ENCODE data around the gene AP2A2. TPM values are rescaled to one million over a fixed set of nuclear protein-coding genes. Genes with fewer than 3 reads are reported as not detected.

AP2A2 gene
- total RNA-seq, 2 experiments from 2014 or later, result 24.9 to 43.0 TPM

GRCh38 chr11:1022411-1022810, 96.7 kb downstream of the AP2A2 start:
- Histone ChIP-seq H3K9me3 (ENCODE audit: low read length) (no peaks in the 10 kb centered on the region), H4K20me1 (ENCODE audit: insufficient read depth, low read length) (no peaks in the 10 kb centered on the region), H3K9me2 (ENCODE audit: insufficient read depth, low read length) (no peaks in the 10 kb centered on the region), H3K4me1 (ENCODE audit: insufficient read depth, low read length, poor library complexity, severe bottlenecking) (no peaks in the 10 kb centered on the region), H3K36me3 (ENCODE audit: insufficient read depth, low read length) (no peaks in the 10 kb centered on the region), H3K79me2 (ENCODE audit: insufficient read depth, low read depth, low read length) (no peaks in the 10 kb centered on the region), H3K4me3 (ENCODE audit: low read depth, low read length, poor library complexity, severe bottlenecking) (no peak overlapping the region), H3K27ac (ENCODE audit: low read depth, low read length, poor library complexity, severe bottlenecking) (no peak overlapping the region), H2AFZ (ENCODE audit: low read length) (no peak overlapping the region), H3K4me2 (ENCODE audit: low read length) (no peak overlapping the region)
- ChIA-PET POLR2A (no interaction called here), CTCF (ENCODE audit: unreplicated experiment) (no interaction called here)
- intact Hi-C loops (cut with micrococcal nuclease; ENCODE audit: unreplicated experiment), result no loop called here
- DNase-seq (ENCODE audit: low spot score), result no peak
- BruUV-seq (replicated peaks), result no TSS peak
- TF ChIP-seq CTCF (conservative IDR thresholded peaks at IDR 0.05; ENCODE audit: low read length), result no peak
- no peak for TF ChIP-seq EZH2phosphoT487 (IDR thresholded peaks at IDR 0.05; ENCODE audit: borderline replicate concordance, low read depth, low read length)

- H3K9me3 ChIP-seq (ENCODE audit: low read length), result no peaks in the 10 kb centered on the region
- no peaks in the 10 kb centered on the region for H3K9me2 ChIP-seq (ENCODE audit: insufficient read depth, low read length)
- H3K27ac ChIP-seq (ENCODE audit: low read depth, low read length, poor library complexity, severe bottlenecking), result no peak overlapping the region
- H3K4me2 ChIP-seq (ENCODE audit: low read length), result no peak overlapping the region
- DNase-seq (ENCODE audit: low spot score), result no peak
- H3K4me3 ChIP-seq (ENCODE audit: low read depth, low read length, poor library complexity, severe bottlenecking), result no peak overlapping the region
- H3K4me1 ChIP-seq (ENCODE audit: insufficient read depth, low read length, poor library complexity, severe bottlenecking), result no peaks in the 10 kb centered on the region
- no peaks in the 10 kb centered on the region for H3K79me2 ChIP-seq (ENCODE audit: insufficient read depth, low read depth, low read length)
- no TSS peak for BruUV-seq (replicated peaks)
- POLR2A ChIA-PET, result no interaction called here
- H3K36me3 ChIP-seq (ENCODE audit: insufficient read depth, low read length), result no peaks in the 10 kb centered on the region
- H2AFZ ChIP-seq (ENCODE audit: low read length), result no peak overlapping the region
- H4K20me1 ChIP-seq (ENCODE audit: insufficient read depth, low read length), result no peaks in the 10 kb centered on the region
- intact Hi-C loops (cut with micrococcal nuclease; ENCODE audit: unreplicated experiment), result no loop called here
- CTCF ChIA-PET (ENCODE audit: unreplicated experiment), result no interaction called here
- no peak for TF ChIP-seq CTCF (conservative IDR thresholded peaks at IDR 0.05; ENCODE audit: low read length)
These were observed 97.5 kb downstream of the AP2A2 start for GRCh38 chr11:1022908-1023810.

- no peaks in the 10 kb centered on the region for H3K79me2 ChIP-seq (ENCODE audit: insufficient read depth, low read depth, low read length)
- no peaks in the 10 kb centered on the region for H3K9me2 ChIP-seq (ENCODE audit: insufficient read depth, low read length)
These were observed 98.3 kb downstream of the AP2A2 start for GRCh38 chr11:1023811-1024596.

More at GRCh38 chr11:1023811-1024596, 98.3 kb downstream of the AP2A2 start:
- no peak for TF ChIP-seq CTCF (conservative IDR thresholded peaks at IDR 0.05; ENCODE audit: low read length)
- TF ChIP-seq EZH2phosphoT487 (IDR thresholded peaks at IDR 0.05; ENCODE audit: borderline replicate concordance, low read depth, low read length), result no peak
- BruUV-seq (replicated peaks), result no TSS peak
- DNase-seq (ENCODE audit: low spot score), result no peak
- H3K36me3 ChIP-seq (ENCODE audit: insufficient read depth, low read length), result no peaks in the 10 kb centered on the region
- intact Hi-C loops (cut with micrococcal nuclease; ENCODE audit: unreplicated experiment), result no loop called here
- H4K20me1 ChIP-seq (ENCODE audit: insufficient read depth, low read length), result no peaks in the 10 kb centered on the region
- no peak overlapping the region for H2AFZ ChIP-seq (ENCODE audit: low read length)
- H3K4me2 ChIP-seq (ENCODE audit: low read length), result no peak overlapping the region
- POLR2A ChIA-PET, result no interaction called here
- no peak overlapping the region for H3K27ac ChIP-seq (ENCODE audit: low read depth, low read length, poor library complexity, severe bottlenecking)
- H3K4me1 ChIP-seq (ENCODE audit: insufficient read depth, low read length, poor library complexity, severe bottlenecking), result no peaks in the 10 kb centered on the region
- CTCF ChIA-PET (ENCODE audit: unreplicated experiment), result no interaction called here
- H3K4me3 ChIP-seq (ENCODE audit: low read depth, low read length, poor library complexity, severe bottlenecking), result no peak overlapping the region
- H3K9me3 ChIP-seq (ENCODE audit: low read length), result no peaks in the 10 kb centered on the region

All from OCI-LY7 (cell line).